GM21447 (cell line): ENCODE results near the gene EIF1B.

Experiments
- ATAC-seq: cut with Tn5 transposase; IDR thresholded peaks from one replicate; pipeline ENCODE4 v1.9.1; 2021; ENCODE audit not compliant: unreplicated experiment

Gene EIF1B

GRCh38 chr3:40340541-40341170 lies 31.1 kb downstream of the EIF1B start:
- no peak for ATAC-seq

DNA sequence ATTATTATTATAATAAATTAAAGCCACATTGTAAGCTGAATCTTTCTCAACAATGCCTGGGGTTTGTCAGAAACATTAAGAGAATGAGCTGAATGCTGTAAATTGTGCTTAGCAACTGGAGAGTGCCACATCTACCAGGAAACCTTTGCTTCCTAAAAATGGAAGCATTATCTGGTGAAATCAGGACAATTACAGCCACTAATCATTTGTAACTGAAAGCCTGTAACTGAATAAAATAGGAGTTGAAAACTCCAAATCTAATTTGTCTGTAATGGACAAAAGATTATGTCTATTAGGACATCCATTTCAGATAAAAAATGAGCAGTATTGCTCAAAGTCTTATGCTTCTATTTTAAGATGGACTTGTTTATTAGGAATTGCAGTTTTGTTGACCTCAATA lies 32.2 kb downstream of the EIF1B start:
- ATAC-seq = no peak

DNA sequence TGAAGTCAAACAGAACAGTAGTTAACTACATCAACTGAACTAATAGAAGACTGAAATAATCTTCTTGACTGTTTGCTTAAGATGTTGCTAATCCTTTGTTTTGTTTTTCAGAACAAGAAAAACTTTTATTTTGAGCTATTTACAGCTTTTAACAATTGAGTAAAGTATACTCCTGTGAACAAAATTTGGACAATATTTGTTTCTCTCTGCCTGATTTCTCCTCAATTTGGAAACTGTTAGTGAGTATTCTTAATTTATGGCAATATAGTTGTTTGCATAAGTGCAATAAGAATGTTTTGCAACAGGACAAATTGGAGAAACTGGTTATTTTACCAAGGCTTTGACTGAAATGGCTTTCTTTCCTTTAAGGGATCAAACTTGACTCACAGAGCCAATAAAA lies 41.0 kb downstream of the EIF1B start:
- ATAC-seq = no peak

DNA sequence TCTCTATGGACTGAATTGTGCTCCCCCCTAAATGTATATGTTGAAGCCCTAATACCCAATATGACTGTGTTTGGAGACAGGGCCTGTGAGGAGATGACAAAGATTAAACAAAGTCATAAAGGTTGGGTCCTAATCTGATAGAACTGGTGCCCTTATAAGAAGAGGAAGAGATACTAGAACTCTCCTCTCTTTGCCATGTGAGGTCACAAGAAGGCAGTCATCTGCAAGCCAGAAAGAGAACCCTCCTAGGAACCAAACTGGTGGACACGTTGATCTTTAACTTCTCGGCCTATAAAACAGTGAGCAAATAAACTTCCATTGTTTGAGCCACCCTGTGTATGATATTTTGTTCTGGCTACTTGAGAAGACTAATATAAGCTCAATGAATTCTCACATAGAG lies 45.9 kb downstream of the EIF1B start:
- no peak for ATAC-seq

- ATAC-seq = no peak
Measured at GRCh38 chr3:40358454-40358853, 48.9 kb downstream of the EIF1B start.
